ENCODE measurements around the gene RSPO3. TPM values are rescaled to one million over a fixed set of nuclear protein-coding genes. Genes with fewer than 3 reads are reported as not detected.

Gene RSPO3
- total RNA-seq, 2 experiments from 2014 or later = not detected

- Histone ChIP-seq H3K36me3 (ENCODE audit: insufficient read depth, low read length) (no peaks in the 10 kb centered on the region), H3K9me3 (ENCODE audit: low read length) (no peaks in the 10 kb centered on the region), H3K79me2 (ENCODE audit: insufficient read depth, low read depth, low read length) (no peaks in the 10 kb centered on the region), H2AFZ (ENCODE audit: low read length) (no peak overlapping the region), H4K20me1 (ENCODE audit: insufficient read depth, low read length) (no peaks in the 10 kb centered on the region), H3K4me3 (ENCODE audit: low read depth, low read length, poor library complexity, severe bottlenecking) (no peak overlapping the region), H3K4me1 (ENCODE audit: insufficient read depth, low read length, poor library complexity, severe bottlenecking) (no peaks in the 10 kb centered on the region), H3K9me2 (ENCODE audit: insufficient read depth, low read length) (no peaks in the 10 kb centered on the region), H3K27ac (ENCODE audit: low read depth, low read length, poor library complexity, severe bottlenecking) (no peak overlapping the region), H3K4me2 (ENCODE audit: low read length) (no peak overlapping the region)
- TF ChIP-seq EZH2phosphoT487 (IDR thresholded peaks at IDR 0.05; ENCODE audit: borderline replicate concordance, low read depth, low read length) = no peak
- intact Hi-C loops (cut with micrococcal nuclease; ENCODE audit: unreplicated experiment) = no loop called here
- POLR2A ChIA-PET = no interaction called here
- BruUV-seq (replicated peaks) = no TSS peak
- CTCF ChIA-PET (ENCODE audit: unreplicated experiment) = no interaction called here
- no peak for DNase-seq (ENCODE audit: low spot score)
Observed at GRCh38 chr6:127154509-127154908, 36.0 kb downstream of the RSPO3 start.

DNA sequence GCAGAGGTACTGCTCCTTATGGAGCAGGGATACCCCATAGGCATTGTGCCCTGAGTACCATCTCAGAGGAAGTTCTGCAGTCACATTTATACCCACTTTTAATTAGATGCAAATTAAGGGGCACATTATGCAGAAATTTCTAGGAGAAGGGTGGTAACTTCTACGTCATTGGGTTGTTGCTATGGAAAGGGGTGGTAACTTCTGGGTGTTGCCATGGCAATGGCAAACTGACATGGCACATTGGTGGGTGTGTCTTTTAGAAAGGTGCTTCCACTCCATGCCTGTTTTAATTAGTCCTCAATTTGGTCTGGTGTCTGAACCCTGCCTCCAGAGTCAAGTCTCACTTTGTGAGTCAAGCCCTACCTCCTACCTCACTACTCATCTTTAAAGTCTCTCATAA, 42.0 kb downstream of the RSPO3 start:
- Histone ChIP-seq H3K9me3 (ENCODE audit: low read length) (no peaks in the 10 kb centered on the region), H3K4me3 (ENCODE audit: low read depth, low read length, poor library complexity, severe bottlenecking) (no peak overlapping the region), H3K4me1 (ENCODE audit: insufficient read depth, low read length, poor library complexity, severe bottlenecking) (no peaks in the 10 kb centered on the region), H3K27ac (ENCODE audit: low read depth, low read length, poor library complexity, severe bottlenecking) (no peak overlapping the region), H4K20me1 (ENCODE audit: insufficient read depth, low read length) (no peaks in the 10 kb centered on the region), H3K9me2 (ENCODE audit: insufficient read depth, low read length) (no peaks in the 10 kb centered on the region), H2AFZ (ENCODE audit: low read length) (no peak overlapping the region), H3K4me2 (ENCODE audit: low read length) (no peak overlapping the region), H3K79me2 (ENCODE audit: insufficient read depth, low read depth, low read length) (no peaks in the 10 kb centered on the region), H3K36me3 (ENCODE audit: insufficient read depth, low read length) (no peaks in the 10 kb centered on the region)
- intact Hi-C loops (cut with micrococcal nuclease; ENCODE audit: unreplicated experiment) = no loop called here
- ChIA-PET POLR2A (interaction anchor here (1.1 kb wide), 1 partner anchor 14 kb away, joined by 3 read pairs; no protein-coding TSS in a partner anchor), CTCF (ENCODE audit: unreplicated experiment) (no interaction called here)
- no TSS peak for BruUV-seq (replicated peaks)
- TF ChIP-seq CTCF (conservative IDR thresholded peaks at IDR 0.05; ENCODE audit: low read length) = no peak
- TF ChIP-seq EZH2phosphoT487 (IDR thresholded peaks at IDR 0.05; ENCODE audit: borderline replicate concordance, low read depth, low read length) = no peak
- no peak for DNase-seq (ENCODE audit: low spot score)

DNA sequence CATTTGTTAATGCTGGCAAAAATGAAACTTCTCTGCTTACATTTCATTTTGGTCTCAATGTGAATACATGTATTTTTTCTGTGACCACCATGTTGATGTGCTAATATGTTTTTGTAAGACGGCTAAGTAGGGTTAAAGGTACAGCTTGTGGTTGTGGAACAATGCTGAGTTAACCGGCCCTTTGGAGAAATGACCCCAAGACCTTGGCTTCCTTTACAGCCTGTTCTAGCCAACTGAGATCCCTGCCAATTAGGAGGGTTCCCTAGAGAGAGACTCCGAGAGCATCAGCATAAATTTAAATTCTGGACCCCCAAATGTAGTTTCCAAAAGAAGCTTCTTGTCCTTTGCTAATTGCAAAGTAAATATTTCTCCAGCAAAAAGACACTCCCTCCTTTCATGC, 44.4 kb downstream of the RSPO3 start:
- Histone ChIP-seq H3K4me2 (ENCODE audit: low read length) (no peak overlapping the region), H3K9me2 (ENCODE audit: insufficient read depth, low read length) (no peaks in the 10 kb centered on the region), H4K20me1 (ENCODE audit: insufficient read depth, low read length) (no peaks in the 10 kb centered on the region), H3K4me3 (ENCODE audit: low read depth, low read length, poor library complexity, severe bottlenecking) (no peak overlapping the region), H3K9me3 (ENCODE audit: low read length) (no peaks in the 10 kb centered on the region), H3K36me3 (ENCODE audit: insufficient read depth, low read length) (no peaks in the 10 kb centered on the region), H3K27ac (ENCODE audit: low read depth, low read length, poor library complexity, severe bottlenecking) (no peak overlapping the region), H3K4me1 (ENCODE audit: insufficient read depth, low read length, poor library complexity, severe bottlenecking) (no peaks in the 10 kb centered on the region), H3K79me2 (ENCODE audit: insufficient read depth, low read depth, low read length) (no peaks in the 10 kb centered on the region), H2AFZ (ENCODE audit: low read length) (no peak overlapping the region)
- CTCF ChIA-PET (ENCODE audit: unreplicated experiment) = no interaction called here
- intact Hi-C loops (cut with micrococcal nuclease; ENCODE audit: unreplicated experiment) = no loop called here
- no peak for DNase-seq (ENCODE audit: low spot score)
- POLR2A ChIA-PET = no interaction called here
- no TSS peak for BruUV-seq (replicated peaks)
- TF ChIP-seq EZH2phosphoT487 (IDR thresholded peaks at IDR 0.05; ENCODE audit: borderline replicate concordance, low read depth, low read length) (no peak), CTCF (conservative IDR thresholded peaks at IDR 0.05; ENCODE audit: low read length) (no peak)
